H1 (cell line): ENCODE results near the gene GRIA3. TPM values are rescaled to one million over a fixed set of nuclear protein-coding genes. Genes with fewer than 3 reads are reported as not detected.

Experiments used
- CHD2 ChIP-seq: IDR thresholded peaks from 2 replicates; pipeline ENCODE4 v1.6.1; 2012; ENCODE audit warnings: low read length, improper control_type of control experiment
- CHD7 ChIP-seq: fragments of 300-600 bp; sonication (generic); IDR thresholded peaks from 2 replicates; pipeline ENCODE4 v1.7.1; 2012; ENCODE audit warnings: low read length, moderate library complexity, mild to moderate bottlenecking, inconsistent platforms; ENCODE audit not compliant: insufficient replicate concordance
- CTCF ChIP-seq, 3 experiments: IDR thresholded peaks; 1 replicate in 2 of 3; 2 replicates in 1 of 3; pipeline versions ENCODE4 v1.5.1 to v1.6.1; 2011; ENCODE audit warnings: low read length in 3 of 3, mild to moderate bottlenecking in 3 of 3, inconsistent platforms in 2 of 3, low read depth in 1 of 3, moderate library complexity in 1 of 3; ENCODE audit not compliant: insufficient read depth in 1 of 3; ENCODE audit errors: control extremely low read depth in 1 of 3
- HDAC6 ChIP-seq: IDR thresholded peaks from one replicate; pipeline ENCODE4 v1.7.1; 2012; ENCODE audit warnings: low read depth, mild to moderate bottlenecking, inconsistent platforms, low read length, moderate library complexity
- JUN ChIP-seq: IDR thresholded peaks from 2 replicates; pipeline ENCODE4 v1.6.1; 2011; ENCODE audit warnings: low read depth, mild to moderate bottlenecking, improper control_type of control experiment, low read length
- NANOG ChIP-seq: IDR thresholded peaks from 2 replicates; pipeline ENCODE4 v1.6.1; 2011; ENCODE audit warnings: low read length, low read depth, mild to moderate bottlenecking, inconsistent platforms; ENCODE audit not compliant: insufficient read depth, poor library complexity, severe bottlenecking
- RBBP5 ChIP-seq: IDR thresholded peaks from 2 replicates; pipeline ENCODE4 v1.7.1; 2012; ENCODE audit warnings: low read depth, mild to moderate bottlenecking, inconsistent platforms, low read length, moderate library complexity, borderline replicate concordance
- SIRT6 ChIP-seq: IDR thresholded peaks from one replicate; pipeline ENCODE4 v1.7.1; 2012; ENCODE audit warnings: low read length, inconsistent platforms
- polyA plus RNA-seq, 7 experiments: library from polyadenylated mRNA; depleted of rRNA in 3 of 7; stranded (reverse) in 5 of 7; unstranded in 2 of 7; fragments of >200 nt in 5 of 7; fragments of 200-250 nt in 2 of 7; gene quantifications; 1 replicate in 5 of 7; 2 replicates in 1 of 7; 4 replicates in 1 of 7; pipeline versions ENCODE4 v1.2.1 to v1.2.3, GENCODE V29; 2011 to 2013; ENCODE audit warnings: missing spikeins in 2 of 7, mixed read lengths in 2 of 7
- total RNA-seq: library from RNA; stranded (reverse); fragmentation: NEBNext Ultra II Directional; extraction: Animal tissue kit (Norgen Biotek cat#: 25700); gene quantifications from 2 replicates; pipeline ENCODE4 v1.2.1, GENCODE V29; 2021

Gene GRIA3
- total and polyA plus RNA-seq, 2 of the 8 experiments (the other 6 are each of a cell fraction or from before 2014, with no cell fraction given), result 2.6 to 3.0 TPM

- TF ChIP-seq CHD7 (no peak), SIRT6 (no peak), HDAC6 (no peak), NANOG (no peak), CHD2 (no peak), CTCF (IDR thresholded peaks at IDR 0.05; ENCODE audit: control extremely low read depth in 1 of 3, insufficient read depth in 1 of 3, low read depth in 1 of 3, low read length in 3 of 3) (no peak), JUN (no peak), RBBP5 (no peak)
Observed at GRCh38 chrX:123486297-123486696, 302.2 kb downstream of the GRIA3 start (continued).
